H9 (cell line): Measurements from ENCODE around the gene C16orf89. TPM values are rescaled to one million over a fixed set of nuclear protein-coding genes. Genes with fewer than 3 reads are reported as not detected.

Experiments
- DNase-seq: peaks from one replicate; pipeline ENCODE4 v3.0.0-alpha.2; 2017
- H2AFZ ChIP-seq: one replicate; pipeline ENCODE4 v1.6.1; 2013; ENCODE audit warnings: mild to moderate bottlenecking, low read length, control low read depth, moderate library complexity
- H2AK5ac ChIP-seq: 2 replicates; pipeline ENCODE4 v1.6.1; 2013; ENCODE audit warnings: low read length, control low read depth, mixed read lengths; ENCODE audit not compliant: insufficient read length
- H2BK120ac ChIP-seq: one replicate; pipeline ENCODE4 v1.6.1; 2013; ENCODE audit warnings: low read depth, mild to moderate bottlenecking, low read length, control low read depth, inconsistent platforms; ENCODE audit not compliant: poor library complexity, severe bottlenecking
- H2BK12ac ChIP-seq: 2 replicates; pipeline ENCODE4 v1.6.1; 2013; ENCODE audit warnings: low read length, control low read depth, mixed read lengths, low read depth; ENCODE audit not compliant: insufficient read length
- H2BK15ac ChIP-seq: 2 replicates; pipeline ENCODE4 v1.6.1; 2013; ENCODE audit warnings: low read depth, low read length, control low read depth
- H2BK20ac ChIP-seq: one replicate; pipeline ENCODE4 v1.6.1; 2013; ENCODE audit warnings: low read depth, mild to moderate bottlenecking, low read length, control low read depth, inconsistent platforms; ENCODE audit not compliant: poor library complexity, severe bottlenecking
- H2BK5ac ChIP-seq: 2 replicates; pipeline ENCODE4 v1.6.1; 2013; ENCODE audit warnings: low read length, control low read depth, mixed read lengths; ENCODE audit not compliant: insufficient read length
- H3K14ac ChIP-seq: 2 replicates; pipeline ENCODE4 v1.6.1; 2013; ENCODE audit warnings: low read length, control low read depth; ENCODE audit not compliant: insufficient read depth
- H3K18ac ChIP-seq: 2 replicates; pipeline ENCODE4 v1.6.1; 2013; ENCODE audit warnings: low read depth, mild to moderate bottlenecking, mixed read lengths, low read length, control low read depth; ENCODE audit not compliant: insufficient read length
- H3K23ac ChIP-seq: 2 replicates; pipeline ENCODE4 v1.6.1; 2013; ENCODE audit warnings: low read length, control low read depth, mixed read lengths, low read depth; ENCODE audit not compliant: insufficient read length
- H3K23me2 ChIP-seq: 2 replicates; pipeline ENCODE4 v1.6.1; 2013; ENCODE audit warnings: low read depth, mild to moderate bottlenecking, mixed read lengths, low read length, control low read depth; ENCODE audit not compliant: insufficient read length, poor library complexity, severe bottlenecking
- H3K27ac ChIP-seq: 2 replicates; pipeline ENCODE4 v1.5.1; 2013; ENCODE audit warnings: low read length, control low read depth, mixed read lengths, low read depth; ENCODE audit not compliant: insufficient read length
- H3K27me3 ChIP-seq: 2 replicates; pipeline ENCODE4 v1.6.1; 2013; ENCODE audit warnings: low read length, control low read depth, inconsistent platforms; ENCODE audit not compliant: insufficient read depth
- H3K4ac ChIP-seq: 2 replicates; pipeline ENCODE4 v1.6.1; 2013; ENCODE audit warnings: low read depth, mild to moderate bottlenecking, control low read depth, inconsistent platforms, low read length, moderate library complexity
- H3K4me1 ChIP-seq: 2 replicates; pipeline ENCODE4 v1.6.1; 2013; ENCODE audit warnings: low read length, control low read depth, inconsistent platforms; ENCODE audit not compliant: insufficient read depth
- H3K4me2 ChIP-seq: 2 replicates; pipeline ENCODE4 v1.6.1; 2013; ENCODE audit warnings: low read length, control low read depth, mixed read lengths; ENCODE audit not compliant: insufficient read length, insufficient read depth
- H3K56ac ChIP-seq: 2 replicates; pipeline ENCODE4 v1.6.1; 2013; ENCODE audit warnings: low read depth, mild to moderate bottlenecking, mixed read lengths, low read length, control low read depth; ENCODE audit not compliant: insufficient read length
- H3K79me1 ChIP-seq: 2 replicates; pipeline ENCODE4 v1.6.1; 2013; ENCODE audit warnings: low read depth, mild to moderate bottlenecking, moderate library complexity, low read length, control low read depth, inconsistent platforms; ENCODE audit not compliant: insufficient read depth, poor library complexity, severe bottlenecking
- H3K79me2 ChIP-seq: 2 replicates; pipeline ENCODE4 v1.6.1; 2013; ENCODE audit warnings: low read length, control low read depth, inconsistent platforms; ENCODE audit not compliant: insufficient read depth
- H3K9ac ChIP-seq: 2 replicates; pipeline ENCODE4 v1.6.1; 2013; ENCODE audit warnings: low read length, control low read depth, mixed read lengths; ENCODE audit not compliant: insufficient read length; ENCODE audit errors: extremely low read depth
- H3K9me3 ChIP-seq: one replicate; pipeline ENCODE4 v1.6.1; 2013; ENCODE audit warnings: low read depth, low read length, inconsistent platforms; ENCODE audit not compliant: control insufficient read depth
- H3T11ph ChIP-seq: one replicate; pipeline ENCODE4 v1.6.1; 2013; ENCODE audit warnings: mild to moderate bottlenecking, low read length, control low read depth, inconsistent platforms
- H4K20me1 ChIP-seq: one replicate; pipeline ENCODE4 v1.6.1; 2013; ENCODE audit not compliant: control insufficient read depth, insufficient read length, insufficient read depth
- H4K5ac ChIP-seq: 2 replicates; pipeline ENCODE4 v1.6.1; 2013; ENCODE audit warnings: low read depth, mild to moderate bottlenecking, mixed read lengths, low read length, control low read depth; ENCODE audit not compliant: insufficient read length
- H4K8ac ChIP-seq: replicated peaks from 2 replicates; pipeline ENCODE4 v1.6.1; 2013; ENCODE audit warnings: low read length, control low read depth, mixed read lengths, low read depth; ENCODE audit not compliant: insufficient read length
- H4K91ac ChIP-seq: 2 replicates; pipeline ENCODE4 v1.6.1; 2013; ENCODE audit warnings: low read depth, mild to moderate bottlenecking, moderate library complexity, mixed read lengths, low read length, control low read depth; ENCODE audit not compliant: insufficient read length
- H3K27ac Mint-ChIP-seq, 3 experiments: 2 replicates in 2 of 3; 3 replicates in 1 of 3; pipeline ENCODE4 v1.8.0; 2020 to 2021; ENCODE audit warnings: mixed read lengths in 3 of 3, mild to moderate bottlenecking in 1 of 3, moderate library complexity in 1 of 3
- H3K27me3 Mint-ChIP-seq: 2 replicates; pipeline ENCODE4 v1.8.0; 2021; ENCODE audit warnings: low read depth, mild to moderate bottlenecking, moderate library complexity, mixed read lengths
- H3K36me3 Mint-ChIP-seq, 3 experiments: 2 replicates in 2 of 3; 3 replicates in 1 of 3; pipeline ENCODE4 v1.8.0; 2020 to 2021; ENCODE audit warnings: low read depth in 3 of 3, mixed read lengths in 3 of 3; ENCODE audit not compliant: insufficient read depth in 1 of 3
- H3K4me1 Mint-ChIP-seq, 2 experiments: 2 replicates each; pipeline ENCODE4 v1.8.0; 2020; ENCODE audit warnings: mixed read lengths in 2 of 2
- H3K4me3 Mint-ChIP-seq, 2 experiments: 2 replicates in 1 of 2; 3 replicates in 1 of 2; pipeline ENCODE4 v1.8.0; 2020 to 2021; ENCODE audit warnings: mild to moderate bottlenecking in 2 of 2, mixed read lengths in 2 of 2, moderate library complexity in 1 of 2
- H3K9me3 Mint-ChIP-seq, 2 experiments: 2 replicates in 1 of 2; 3 replicates in 1 of 2; pipeline ENCODE4 v1.8.0; 2020; ENCODE audit warnings: mild to moderate bottlenecking in 2 of 2, mixed read lengths in 2 of 2, moderate library complexity in 1 of 2
- CTCF ChIP-seq: fragments of 200-600 bp; sonication (generic); conservative IDR thresholded peaks from 3 replicates; pipeline ENCODE4 v1.8.0; 2021; ENCODE audit warnings: antibody characterized with exemption, mild to moderate bottlenecking
- WGBS: extraction: QIAGEN DNeasy Blood & Tissue Kit; methylation state at CpG from one replicate; pipeline ENCODE4 v1.1.7; 2013; ENCODE audit warnings: missing lambda C conversion rate, low lambda C conversion rate, mixed read lengths; ENCODE audit not compliant: insufficient read length; ENCODE audit errors: extremely low coverage; 5-methylcytosine and 5-hydroxymethylcytosine counted together
- total RNA-seq: library from RNA; stranded (reverse); gene quantifications from 2 replicates; pipeline ENCODE4 v1.2.1, GENCODE V29; 2021

Gene C16orf89
- total RNA-seq, 1 experiment from 2014 or later: 2.5 TPM

GRCh38 chr16:5040451-5040850, 25.3 kb downstream of the C16orf89 start:
- no peak overlapping the region for H2BK5ac ChIP-seq
- TF ChIP-seq CTCF: no peak
- H3K27ac Mint-ChIP-seq: no peak overlapping the region

More at GRCh38 chr16:5040451-5040850, 25.3 kb downstream of the C16orf89 start:
- no peak overlapping the region for H2BK15ac ChIP-seq
- H3K36me3 Mint-ChIP-seq: no peaks in the 10 kb centered on the region
- no peak overlapping the region for H3K4ac ChIP-seq
- no peak overlapping the region for H3K4me2 ChIP-seq
- H4K91ac ChIP-seq: no peak overlapping the region
- H3K4me1 ChIP-seq: peaks cover 6% of the 10 kb centered on the region
- H3K27me3 Mint-ChIP-seq: peaks cover 6% of the 10 kb centered on the region
- H3K4me3 Mint-ChIP-seq: no peak overlapping the region
- no peaks in the 10 kb centered on the region for H3K79me1 ChIP-seq
- H2BK120ac ChIP-seq: no peak overlapping the region
- H2BK12ac ChIP-seq: no peak overlapping the region
- H4K8ac ChIP-seq: no peak overlapping the region
- no peaks in the 10 kb centered on the region for H3K9me3 Mint-ChIP-seq
- no peak overlapping the region for H3K27ac ChIP-seq
- no peak overlapping the region for H3K18ac ChIP-seq
- H3K9ac ChIP-seq: no peak overlapping the region
- no peak overlapping the region for H4K5ac ChIP-seq
- H3K79me2 ChIP-seq: no peaks in the 10 kb centered on the region
- H3T11ph ChIP-seq: no peak overlapping the region
- no peaks in the 10 kb centered on the region for H4K20me1 ChIP-seq
- no peak overlapping the region for H2AK5ac ChIP-seq
- H3K4me1 Mint-ChIP-seq: peaks cover 16 to 29% of the 10 kb centered on the region in 2 experiments
- no CpG with 5 or more reads among the region's 7 CpGs for WGBS
- no peaks in the 10 kb centered on the region for H3K9me3 ChIP-seq
- no peak overlapping the region for H3K14ac ChIP-seq
- no peaks in the 10 kb centered on the region for H3K27me3 ChIP-seq
- no peak for DNase-seq
- no peaks in the 10 kb centered on the region for H3K23me2 ChIP-seq
- H2AFZ ChIP-seq: no peak overlapping the region
- H2BK20ac ChIP-seq: no peak overlapping the region
- no peak overlapping the region for H3K56ac ChIP-seq
- no peak overlapping the region for H3K23ac ChIP-seq
